GM23248 (cell line): ENCODE measurements around the gene ERBB4. TPM values are rescaled to one million over a fixed set of nuclear protein-coding genes. Genes with fewer than 3 reads are reported as not detected.

ENCODE experiments used
- DNase-seq: peaks from one replicate; pipeline ENCODE4 v3.0.0-alpha.2; 2015
- H2AFZ ChIP-seq: fragments of 200-600 bp; sonication (generic); 2 replicates; pipeline ENCODE4 v1.6.1; 2016; ENCODE audit warnings: antibody characterized with exemption
- H3F3A ChIP-seq: fragments of 200-600 bp; sonication (generic); 2 replicates; pipeline ENCODE4 v1.6.1; 2016; ENCODE audit warnings: mild to moderate bottlenecking, antibody characterized with exemption, mixed run types; ENCODE audit not compliant: insufficient read depth
- H3K27ac ChIP-seq: fragments of 200-600 bp; sonication (generic); 2 replicates; pipeline ENCODE4 v1.5.1; 2016; ENCODE audit warnings: mild to moderate bottlenecking
- H3K27me3 ChIP-seq: fragments of 200-600 bp; sonication (generic); replicated peaks from 2 replicates; pipeline ENCODE4 v1.6.1; 2016; ENCODE audit warnings: mild to moderate bottlenecking; ENCODE audit not compliant: insufficient read depth
- H3K36me3 ChIP-seq: fragments of 200-600 bp; sonication (generic); 2 replicates; pipeline ENCODE4 v1.6.1; 2016; ENCODE audit warnings: low read depth, mild to moderate bottlenecking
- H3K4me1 ChIP-seq: fragments of 200-600 bp; sonication (generic); 2 replicates; pipeline ENCODE4 v1.6.1; 2016; ENCODE audit warnings: mild to moderate bottlenecking; ENCODE audit not compliant: insufficient read depth
- H3K4me2 ChIP-seq: fragments of 200-600 bp; sonication (generic); one replicate; pipeline ENCODE4 v1.6.1; 2016; ENCODE audit warnings: mild to moderate bottlenecking; ENCODE audit not compliant: unreplicated experiment
- H3K4me3 ChIP-seq: fragments of 200-600 bp; sonication (generic); 2 replicates; pipeline ENCODE4 v1.5.1; 2016; ENCODE audit warnings: mild to moderate bottlenecking
- H3K79me2 ChIP-seq: fragments of 200-600 bp; sonication (generic); 2 replicates; pipeline ENCODE4 v1.6.1; 2016; ENCODE audit warnings: mild to moderate bottlenecking; ENCODE audit not compliant: insufficient read depth
- H3K9ac ChIP-seq: fragments of 200-600 bp; sonication (generic); 2 replicates; pipeline ENCODE4 v1.6.1; 2016; ENCODE audit warnings: mild to moderate bottlenecking
- H3K9me2 ChIP-seq: fragments of 200-600 bp; sonication (generic); 2 replicates; pipeline ENCODE4 v1.6.1; 2016; ENCODE audit warnings: mixed run types, mild to moderate bottlenecking, moderate library complexity; ENCODE audit not compliant: insufficient read depth
- H3K9me3 ChIP-seq: fragments of 200-600 bp; sonication (generic); one replicate; pipeline ENCODE4 v1.6.1; 2017; ENCODE audit warnings: low read depth
- H4K20me1 ChIP-seq: fragments of 200-600 bp; sonication (generic); 2 replicates; pipeline ENCODE4 v1.6.0; 2016; ENCODE audit not compliant: insufficient read depth
- EZH2 ChIP-seq: fragments of 200-600 bp; sonication (generic); IDR thresholded peaks from 2 replicates; pipeline ENCODE4 v1.6.1; 2018; ENCODE audit warnings: antibody characterized with exemption, mild to moderate bottlenecking; ENCODE audit not compliant: insufficient read depth, poor library complexity, severe bottlenecking
- EZH2phosphoT487 ChIP-seq: fragments of 200-600 bp; sonication (generic); IDR thresholded peaks from 2 replicates; pipeline ENCODE4 v1.6.1; 2018; ENCODE audit warnings: antibody characterized with exemption, moderate library complexity, mild to moderate bottlenecking, low read depth; ENCODE audit not compliant: insufficient read depth
- WGBS, 2 experiments: methylation state at CpG; one replicate each; pipeline ENCODE4 v1.1.6; 2015 to 2017; ENCODE audit warnings: low lambda C conversion rate in 2 of 2, low coverage in 1 of 2; ENCODE audit errors: missing lambda C conversion rate in 2 of 2; 5-methylcytosine and 5-hydroxymethylcytosine counted together
- in situ Hi-C: fragments of 300-500 bp; cut with MboI; formaldehyde crosslinking; loops from 2 replicates; pipeline ENCODE4 v1.15.0; 2020
- polyA plus RNA-seq: library from polyadenylated mRNA; unstranded; fragments of >200 nt; fragmentation: Nextera tagmentation; extraction: Ambion mirVana; gene quantifications from 2 replicates; pipeline ENCODE4 v1.2.1, GENCODE V29; 2016
- total RNA-seq: library from RNA; depleted of rRNA; stranded (reverse); fragments of >200 nt; shearing (Covaris generic); gene quantifications from 2 replicates; pipeline ENCODE4 v1.2.3, GENCODE V29; 2014

ERBB4 gene
- total and polyA plus RNA-seq, 2 experiments from 2014 or later: not detected

- no peak overlapping the region for H3K27ac ChIP-seq
- no peak overlapping the region for H3K9ac ChIP-seq
- 26 to 33% methylated on average over 2 of the region's 2 CpGs for WGBS, 2 experiments
- H3K4me2 ChIP-seq: no peak overlapping the region
- H3K36me3 ChIP-seq: no peaks in the 10 kb centered on the region
- in situ Hi-C loops: no loop called here
- H4K20me1 ChIP-seq: no peaks in the 10 kb centered on the region
- H3K27me3 ChIP-seq: no peaks in the 10 kb centered on the region
- H3K79me2 ChIP-seq: no peaks in the 10 kb centered on the region
- H3K9me2 ChIP-seq: no peaks in the 10 kb centered on the region
- no peaks in the 10 kb centered on the region for H3K4me1 ChIP-seq
- H3K9me3 ChIP-seq: peaks cover 4% of the 10 kb centered on the region
- H2AFZ ChIP-seq: no peak overlapping the region
- H3F3A ChIP-seq: no peaks in the 10 kb centered on the region
- TF ChIP-seq EZH2phosphoT487: no peak
- TF ChIP-seq EZH2: no peak
- DNase-seq: no peak
- H3K4me3 ChIP-seq: no peak overlapping the region
Measured at GRCh38 chr2:211487733-211488132, 1050.9 kb downstream of the ERBB4 start.

GRCh38 chr2:211479536-211480150, 1059.0 kb downstream of the ERBB4 start:
- in situ Hi-C loops: no loop called here
- Histone ChIP-seq H3K27ac (no peak overlapping the region), H3K4me2 (no peak overlapping the region)

DNA sequence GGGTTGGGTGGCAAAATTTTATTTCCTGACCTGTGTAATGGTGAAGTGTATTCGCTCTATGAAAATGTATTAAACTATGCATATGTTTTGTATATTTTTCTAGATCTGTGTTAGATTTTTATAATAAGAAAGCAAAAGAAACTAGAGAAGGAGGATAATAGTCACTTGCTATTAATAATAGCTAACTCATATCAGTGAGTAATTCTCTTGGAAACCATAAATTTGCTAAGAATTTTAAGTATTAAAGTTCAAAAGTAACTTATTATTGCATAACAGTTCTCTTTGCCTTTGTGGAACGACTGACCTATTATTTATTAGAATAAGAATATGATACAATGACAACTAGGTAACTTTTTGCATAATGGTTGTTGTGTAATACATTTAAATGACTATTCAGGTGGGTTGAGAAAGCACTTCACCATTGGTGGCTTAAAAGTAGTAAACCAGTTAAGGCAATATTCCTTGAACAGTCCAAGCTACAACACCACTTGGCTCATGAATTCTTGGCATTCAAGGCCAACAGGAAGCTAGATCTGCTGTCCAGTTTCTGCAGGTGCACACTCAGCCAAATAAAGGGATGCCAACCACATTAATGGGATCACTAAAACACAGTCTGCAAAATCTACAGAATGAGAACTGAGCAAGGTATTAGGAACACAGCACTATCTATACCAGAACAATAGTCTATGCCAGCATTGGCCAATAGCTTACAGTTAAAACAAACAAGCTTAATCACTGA, 1060.9 kb downstream of the ERBB4 start:
- H2AFZ ChIP-seq: no peak overlapping the region
- H3K79me2 ChIP-seq: no peaks in the 10 kb centered on the region
- no peaks in the 10 kb centered on the region for H4K20me1 ChIP-seq
- no peak overlapping the region for H3K27ac ChIP-seq
- no peaks in the 10 kb centered on the region for H3K4me1 ChIP-seq
- no peak overlapping the region for H3K4me3 ChIP-seq
- no peaks in the 10 kb centered on the region for H3K9me3 ChIP-seq
- DNase-seq: no peak
- no peak overlapping the region for H3K4me2 ChIP-seq
- H3K9me2 ChIP-seq: no peaks in the 10 kb centered on the region
- no peaks in the 10 kb centered on the region for H3K36me3 ChIP-seq
- no peak overlapping the region for H3K9ac ChIP-seq
- TF ChIP-seq EZH2 (no peak), EZH2phosphoT487 (no peak)
- in situ Hi-C loops: no loop called here
- H3F3A ChIP-seq: no peaks in the 10 kb centered on the region
- H3K27me3 ChIP-seq: no peaks in the 10 kb centered on the region
- WGBS, 2 experiments: 11 to 21% methylated on average over 2 of the region's 2 CpGs

More at GRCh38 chr2:211479536-211480150, 1059.0 kb downstream of the ERBB4 start:
- H3K36me3 ChIP-seq: no peaks in the 10 kb centered on the region
- no peak overlapping the region for H3K4me3 ChIP-seq
- no peak overlapping the region for H3K9ac ChIP-seq
- H3K9me3 ChIP-seq: no peaks in the 10 kb centered on the region
- H2AFZ ChIP-seq: no peak overlapping the region
- TF ChIP-seq EZH2: no peak
- TF ChIP-seq EZH2phosphoT487: no peak
- no peaks in the 10 kb centered on the region for H3K4me1 ChIP-seq
- DNase-seq: no peak
- H3K9me2 ChIP-seq: no peaks in the 10 kb centered on the region
- no peaks in the 10 kb centered on the region for H4K20me1 ChIP-seq
- H3F3A ChIP-seq: no peaks in the 10 kb centered on the region
- WGBS, 2 experiments: 9 to 10% methylated on average over 3 of the region's 3 CpGs
- no peaks in the 10 kb centered on the region for H3K79me2 ChIP-seq
- H3K27me3 ChIP-seq: no peaks in the 10 kb centered on the region

GRCh38 chr2:211473116-211473515, 1065.5 kb downstream of the ERBB4 start:
- H3K4me3 ChIP-seq: no peak overlapping the region
- DNase-seq: no peak
- no peaks in the 10 kb centered on the region for H4K20me1 ChIP-seq
- no peaks in the 10 kb centered on the region for H3K9me2 ChIP-seq
- no peaks in the 10 kb centered on the region for H3K79me2 ChIP-seq
- TF ChIP-seq EZH2 (no peak), EZH2phosphoT487 (no peak)
- no peaks in the 10 kb centered on the region for H3K27me3 ChIP-seq
- H3K4me2 ChIP-seq: no peak overlapping the region
- in situ Hi-C loops: no loop called here
- no peaks in the 10 kb centered on the region for H3K4me1 ChIP-seq
- no peak overlapping the region for H3K27ac ChIP-seq
- no peaks in the 10 kb centered on the region for H3F3A ChIP-seq
- H2AFZ ChIP-seq: no peak overlapping the region
- H3K9me3 ChIP-seq: no peaks in the 10 kb centered on the region
- H3K36me3 ChIP-seq: no peaks in the 10 kb centered on the region
- no peak overlapping the region for H3K9ac ChIP-seq
